Hepatic stellate cell (primary cell): ENCODE measurements around the gene TRIM26.

ENCODE experiments used
- DNase-seq: peaks from one replicate; pipeline ENCODE4 v3.0.0; 2011; ENCODE audit warnings: low spot score

Gene TRIM26

DNA sequence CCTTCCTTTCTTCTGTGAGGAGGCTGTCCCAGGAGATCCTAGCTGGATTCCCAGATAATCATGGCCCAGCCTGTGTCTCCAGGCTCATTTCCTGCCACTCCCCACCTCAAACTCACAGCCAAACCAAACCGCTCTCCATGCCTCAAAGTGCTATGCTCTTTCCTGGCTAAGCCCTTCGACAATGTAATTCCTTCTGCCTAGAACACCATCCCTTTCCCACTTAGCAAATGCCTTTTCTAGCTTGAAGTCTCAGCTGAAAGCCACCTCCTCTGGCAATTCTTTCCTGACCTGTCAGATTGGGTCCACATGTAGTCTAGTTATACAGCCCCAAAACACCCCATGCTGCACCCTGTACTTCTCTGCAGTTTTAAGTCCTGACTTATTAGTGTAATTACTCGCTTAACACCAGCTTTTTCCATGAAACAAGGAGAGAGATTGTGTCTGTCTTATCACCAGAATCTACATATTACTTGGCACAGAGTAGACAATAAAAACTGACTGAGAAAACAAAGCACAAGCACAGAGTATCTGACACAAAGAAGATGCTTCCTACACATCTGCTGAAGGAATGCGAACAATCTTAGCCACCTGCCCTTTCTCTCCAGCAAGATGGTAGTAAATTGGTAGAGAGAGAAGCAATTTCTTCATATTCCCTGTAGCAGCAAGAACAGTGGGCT, 5.4 kb downstream of the TRIM26 start:
- DNase-seq = no peak

DNA sequence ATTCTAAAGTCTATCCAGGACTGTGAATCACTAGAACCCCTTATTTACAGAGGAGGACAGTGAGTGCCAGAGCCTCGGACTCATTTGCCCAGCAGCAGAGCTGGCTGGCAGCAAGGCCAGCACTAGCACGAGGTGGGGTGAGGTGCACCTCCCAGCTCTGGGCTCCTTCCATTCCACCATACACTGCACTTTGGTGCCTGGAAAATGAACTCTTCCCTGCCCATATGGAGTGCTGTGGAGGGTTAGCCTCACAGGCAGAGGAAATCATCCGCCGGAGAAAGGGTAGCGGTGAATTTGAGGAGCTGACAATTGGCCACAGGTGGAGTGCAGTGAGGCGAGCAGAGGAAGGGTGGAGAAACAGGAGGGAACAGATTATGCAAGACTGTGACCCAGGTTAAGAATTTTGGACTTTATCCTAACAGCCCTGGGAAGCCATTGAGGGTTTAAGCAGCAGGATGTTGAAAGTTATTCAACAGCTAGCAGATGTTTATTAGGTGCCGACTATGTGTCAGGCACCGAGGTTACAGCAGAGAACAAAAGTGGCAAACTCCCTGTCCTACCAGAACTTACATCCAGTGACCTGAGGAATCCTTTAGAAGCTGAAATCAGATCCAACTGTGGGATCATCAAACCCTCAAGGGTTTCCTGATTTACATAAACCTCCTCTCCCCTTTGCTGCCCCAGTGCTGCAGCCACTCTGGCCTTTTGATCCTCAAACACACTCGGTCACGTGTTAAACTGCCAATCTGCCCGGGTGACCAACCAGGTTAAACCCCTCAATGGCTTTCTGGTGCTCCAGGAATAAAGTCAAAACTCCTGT, 6.2 kb downstream of the TRIM26 start:
- no peak for DNase-seq

GRCh38 chr6:30206152-30206551, 7.1 kb downstream of the TRIM26 start:
- DNase-seq = peak; percentile 53

DNA sequence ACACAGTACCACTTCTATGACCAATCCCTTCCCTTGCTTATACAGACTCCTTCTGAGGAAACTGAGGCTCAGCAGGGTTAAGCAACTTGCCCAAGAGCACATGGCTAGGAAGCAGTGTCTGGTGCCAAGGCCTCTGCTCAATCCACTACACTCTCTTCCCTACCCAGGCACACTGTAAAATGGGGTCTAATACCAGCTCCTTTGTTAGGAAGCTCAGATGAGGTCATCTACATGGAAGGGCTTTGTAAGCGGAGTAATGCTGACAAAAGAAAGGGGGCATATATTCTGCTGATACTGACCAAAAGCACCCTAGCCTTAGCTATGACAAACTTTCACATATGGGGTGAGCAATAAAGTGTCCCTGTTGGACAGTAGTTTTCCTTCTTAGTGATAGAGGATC, 9.1 kb downstream of the TRIM26 start:
- DNase-seq = no peak

DNA sequence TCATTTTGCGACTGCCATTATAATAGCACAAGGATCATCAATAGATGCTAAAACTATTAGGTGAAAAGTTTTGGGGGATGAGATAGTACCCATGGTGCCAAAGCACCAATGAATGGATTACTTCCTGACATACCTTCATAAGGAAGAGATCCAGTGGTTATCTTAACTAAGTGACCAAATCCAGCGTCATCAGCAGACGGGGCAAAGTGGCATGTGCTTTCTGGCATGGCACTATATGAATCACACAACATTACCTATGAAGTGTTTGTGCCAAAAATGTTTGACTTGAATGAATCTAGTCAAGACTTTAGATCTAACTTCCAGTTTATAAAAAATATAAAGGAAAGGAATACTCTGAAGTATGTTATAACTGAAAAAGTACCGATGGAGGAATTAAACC, 10.8 kb downstream of the TRIM26 start:
- DNase-seq = no peak

DNA sequence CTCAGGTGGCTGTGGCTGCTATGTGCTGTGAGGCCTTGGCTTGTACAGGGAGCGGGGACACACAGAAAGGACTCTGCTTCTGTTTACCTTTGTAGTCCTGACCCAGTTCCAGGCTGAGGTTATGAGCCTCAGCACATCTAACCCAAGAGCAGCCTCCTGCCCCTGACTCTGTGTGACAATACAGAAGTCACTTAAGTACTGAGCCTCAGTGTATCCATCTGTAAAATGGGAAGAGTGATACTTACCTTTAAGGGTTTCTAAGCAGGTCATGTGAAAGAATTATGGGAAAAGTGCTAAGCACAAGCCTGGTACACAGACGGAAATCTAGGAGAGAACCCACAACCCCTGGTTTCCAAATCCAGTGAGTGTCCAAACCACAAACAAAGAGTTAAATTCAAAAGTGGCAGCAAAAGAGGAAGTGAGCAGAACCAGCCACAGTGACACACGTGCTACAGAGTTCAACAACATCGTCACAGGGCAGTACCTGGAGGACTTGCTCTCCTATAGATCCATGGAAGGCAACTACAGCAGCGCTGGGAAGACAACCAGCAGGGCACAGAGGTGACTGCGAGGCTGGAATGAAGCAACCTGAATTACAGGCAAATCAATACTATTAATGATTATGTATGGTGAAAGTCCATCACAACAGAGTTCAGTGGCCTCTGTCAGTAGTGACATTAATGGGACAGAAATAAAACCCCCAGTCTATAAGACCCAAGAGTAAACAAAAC, 12.5 kb downstream of the TRIM26 start:
- no peak for DNase-seq

- DNase-seq = no peak
Observed at GRCh38 chr6:30198166-30199084, 14.8 kb downstream of the TRIM26 start.

GRCh38 chr6:30196376-30196775, 16.8 kb downstream of the TRIM26 start:
- no peak for DNase-seq

DNA sequence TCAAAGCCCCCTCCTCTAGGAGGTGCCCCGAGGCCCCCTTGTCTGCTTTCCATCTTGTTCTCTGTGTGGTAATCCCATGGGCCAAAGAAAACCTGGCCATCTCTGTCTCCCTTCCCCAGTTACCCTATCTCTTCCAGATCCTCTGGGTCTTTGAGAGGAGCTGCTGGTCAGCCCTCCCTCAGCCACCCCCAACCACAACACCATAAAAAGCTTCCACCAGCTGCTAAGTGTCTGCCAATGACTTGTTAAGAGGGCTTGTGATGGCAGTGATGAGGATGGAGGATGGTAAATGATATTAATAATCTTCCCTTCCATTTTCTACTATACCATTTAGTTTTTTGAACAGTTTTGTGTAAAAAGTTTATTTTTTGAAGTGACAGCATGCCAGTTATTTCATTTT, 17.3 kb downstream of the TRIM26 start:
- no peak for DNase-seq

- no peak for DNase-seq
Observed at GRCh38 chr6:30194797-30195690, 18.2 kb downstream of the TRIM26 start.

- no peak for DNase-seq
Observed at GRCh38 chr6:30192076-30192475, 21.1 kb downstream of the TRIM26 start.

GRCh38 chr6:30188541-30188940, 24.7 kb downstream of the TRIM26 start:
- no peak for DNase-seq

DNA sequence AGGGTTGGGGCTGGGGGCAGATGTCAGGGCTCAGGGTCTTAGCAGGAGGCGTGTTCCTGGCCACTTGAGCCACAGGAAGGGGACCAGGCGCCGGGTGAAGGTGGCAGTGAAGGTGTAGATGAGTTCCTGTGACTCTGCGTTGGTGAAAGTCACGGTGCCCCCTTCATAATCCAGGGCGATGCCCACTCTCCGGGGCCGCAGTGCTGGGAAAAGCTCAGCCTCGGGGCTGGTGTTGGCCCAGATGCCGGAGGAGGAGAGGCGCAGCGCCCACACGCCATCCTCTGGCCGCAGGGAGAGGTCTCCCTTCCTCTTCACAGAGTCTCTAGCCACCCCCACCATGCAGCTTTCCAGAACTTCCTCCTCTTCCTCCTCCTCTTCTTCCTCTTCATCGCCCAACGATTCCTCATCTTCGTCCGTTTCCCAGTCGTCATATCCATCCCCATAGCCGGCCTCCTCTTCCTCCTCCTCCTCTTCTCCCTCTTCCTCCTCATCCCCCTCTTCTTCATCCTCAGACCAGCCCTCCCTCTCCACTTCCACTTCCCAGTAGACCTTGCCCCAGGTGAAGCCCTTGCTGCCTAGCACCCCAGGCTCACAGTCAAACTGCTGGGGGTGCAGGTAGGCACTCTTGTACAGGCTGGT, 27.2 kb downstream of the TRIM26 start:
- DNase-seq = no peak

- DNase-seq = no peak
Observed at GRCh38 chr6:30184417-30185031, 28.7 kb downstream of the TRIM26 start.

DNA sequence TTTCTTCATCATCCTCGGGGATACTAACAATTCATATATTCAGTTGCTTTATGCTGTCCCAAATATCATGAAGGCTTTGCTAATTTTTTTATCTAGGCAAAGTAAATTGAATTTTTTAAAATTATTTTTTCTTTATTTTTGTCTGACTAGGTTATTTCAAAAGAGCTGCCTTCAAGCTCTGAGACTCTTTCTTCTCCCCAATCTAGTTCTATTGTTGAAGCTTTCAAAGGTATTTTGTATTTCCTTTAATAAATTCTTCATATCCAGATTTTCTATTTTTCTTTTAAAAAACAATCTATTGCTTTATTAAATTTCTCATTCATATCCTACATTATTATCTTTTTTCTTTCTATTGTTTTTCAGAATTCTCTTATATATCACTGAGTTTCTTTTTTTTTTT, 33.1 kb downstream of the TRIM26 start:
- DNase-seq = no peak

GRCh38 chr6:30178837-30179236, 34.4 kb downstream of the TRIM26 start:
- no peak for DNase-seq

- no peak for DNase-seq
Observed at GRCh38 chr6:30175765-30176164, 37.4 kb downstream of the TRIM26 start.

GRCh38 chr6:30172681-30173080, 40.5 kb downstream of the TRIM26 start:
- DNase-seq = no peak

DNA sequence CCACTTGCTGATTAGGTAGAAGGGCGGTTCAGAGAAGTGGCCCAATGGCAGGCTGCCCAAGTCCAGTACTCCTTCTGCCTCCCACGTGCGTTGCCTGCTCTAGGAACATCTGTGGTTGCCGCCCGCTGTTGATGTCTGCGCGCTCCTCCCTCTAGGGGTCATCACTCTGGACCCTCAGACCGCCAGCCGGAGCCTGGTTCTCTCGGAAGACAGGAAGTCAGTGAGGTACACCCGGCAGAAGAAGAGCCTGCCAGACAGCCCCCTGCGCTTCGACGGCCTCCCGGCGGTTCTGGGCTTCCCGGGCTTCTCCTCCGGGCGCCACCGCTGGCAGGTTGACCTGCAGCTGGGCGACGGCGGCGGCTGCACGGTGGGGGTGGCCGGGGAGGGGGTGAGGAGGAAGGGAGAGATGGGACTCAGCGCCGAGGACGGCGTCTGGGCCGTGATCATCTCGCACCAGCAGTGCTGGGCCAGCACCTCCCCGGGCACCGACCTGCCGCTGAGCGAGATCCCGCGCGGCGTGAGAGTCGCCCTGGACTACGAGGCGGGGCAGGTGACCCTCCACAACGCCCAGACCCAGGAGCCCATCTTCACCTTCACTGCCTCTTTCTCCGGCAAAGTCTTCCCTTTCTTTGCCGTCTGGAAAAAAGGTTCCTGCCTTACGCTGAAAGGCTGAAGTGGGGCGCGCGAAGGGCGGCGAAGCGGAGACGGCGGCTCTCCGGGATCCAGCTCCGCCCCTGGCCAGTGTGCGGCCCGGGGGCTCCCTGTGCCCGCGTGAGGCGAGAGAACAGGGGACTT, 41.3 kb downstream of the TRIM26 start:
- DNase-seq = no peak
